GM21737 (cell line): ENCODE results near the gene GALNT5.
"Not testable (repeated sequence)": the region's sequence is repeated elsewhere in the genome, so short reads cannot be mapped to it uniquely, and the experiment has no call there.

Experiments
- ATAC-seq: cut with Tn5 transposase; IDR thresholded peaks from one replicate; pipeline ENCODE4 v1.9.1; 2021; ENCODE audit warnings: mild to moderate bottlenecking, moderate library complexity; ENCODE audit not compliant: unreplicated experiment

Gene GALNT5

DNA sequence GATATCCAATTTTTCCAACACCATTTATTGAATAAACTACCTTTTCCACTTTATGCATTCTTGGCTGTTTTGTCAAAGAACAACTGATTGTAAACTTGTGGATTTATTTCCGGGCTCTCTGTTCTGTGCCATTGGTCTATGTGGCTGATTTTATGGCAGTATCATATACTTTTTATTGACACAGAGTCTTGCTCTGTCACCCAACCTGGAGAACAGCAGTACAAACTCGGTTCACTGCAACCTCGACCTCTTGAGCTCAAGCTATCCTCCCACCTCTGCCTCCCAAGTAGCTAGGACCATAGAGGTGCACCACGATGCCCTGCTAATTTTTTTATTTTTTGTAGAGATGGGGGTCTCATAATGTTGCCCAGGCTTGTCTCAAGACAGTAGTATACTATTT is 6.7 kb upstream of the GALNT5 start:
- no peak for ATAC-seq

DNA sequence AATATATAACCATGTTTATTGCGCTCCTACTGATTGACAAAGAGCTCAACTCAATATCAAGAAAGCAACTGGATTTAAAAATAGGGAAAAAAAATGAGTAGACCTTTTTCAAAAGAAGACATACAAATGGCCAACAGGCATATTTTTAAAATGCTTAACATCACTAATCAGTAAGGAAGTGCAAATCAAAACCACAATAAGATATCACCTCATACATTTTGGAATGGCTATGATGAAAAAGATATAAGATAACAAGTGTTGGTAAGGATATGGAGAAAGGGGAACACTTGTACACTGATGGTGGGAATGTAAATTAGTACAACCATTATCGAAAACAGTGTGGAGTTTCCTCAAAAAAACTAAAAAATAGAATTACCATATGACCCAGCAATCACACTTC is 5.6 kb upstream of the GALNT5 start:
- ATAC-seq: no peak

DNA sequence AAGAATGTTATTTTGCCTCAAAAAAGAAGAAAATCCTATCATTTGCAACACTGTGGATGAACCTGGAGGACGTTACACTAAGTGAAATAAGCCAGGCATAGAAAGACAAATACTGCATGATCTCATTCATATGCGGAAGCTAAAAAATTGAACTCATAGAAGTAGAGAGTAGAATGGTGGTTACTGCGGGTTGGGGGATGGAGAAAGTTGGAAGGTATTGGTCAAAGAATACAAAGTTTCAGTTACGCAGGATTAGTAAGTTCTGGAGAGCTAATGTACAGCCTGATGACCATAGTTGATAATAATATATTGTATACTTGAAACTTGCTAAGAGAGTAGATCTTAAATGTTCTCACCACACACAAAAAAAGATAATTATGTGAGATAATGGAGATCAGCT is 5.0 kb upstream of the GALNT5 start:
- ATAC-seq: no peak

GRCh38 chr2:157254041-157254440 is 3.5 kb upstream of the GALNT5 start:
- no peak for ATAC-seq

DNA sequence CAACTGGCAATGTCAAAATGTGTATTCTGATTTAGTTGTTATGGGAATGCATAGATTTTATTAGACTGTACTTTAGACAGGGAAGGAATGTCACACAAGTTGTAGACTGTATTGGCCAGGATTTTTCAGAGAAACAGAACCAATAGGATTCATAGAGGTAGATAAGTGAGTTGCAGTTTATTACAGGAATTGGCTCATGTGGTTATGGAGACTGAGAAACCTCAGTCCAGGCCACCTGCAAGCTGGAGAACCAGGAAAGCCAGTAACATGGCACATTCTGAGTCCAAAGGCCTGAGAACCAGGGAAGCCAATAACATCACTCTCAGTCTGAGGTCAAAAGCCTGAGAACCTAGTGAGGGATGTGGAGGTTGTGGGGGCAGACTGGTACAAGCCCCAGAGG is 1.8 kb upstream of the GALNT5 start:
- no peak for ATAC-seq

DNA sequence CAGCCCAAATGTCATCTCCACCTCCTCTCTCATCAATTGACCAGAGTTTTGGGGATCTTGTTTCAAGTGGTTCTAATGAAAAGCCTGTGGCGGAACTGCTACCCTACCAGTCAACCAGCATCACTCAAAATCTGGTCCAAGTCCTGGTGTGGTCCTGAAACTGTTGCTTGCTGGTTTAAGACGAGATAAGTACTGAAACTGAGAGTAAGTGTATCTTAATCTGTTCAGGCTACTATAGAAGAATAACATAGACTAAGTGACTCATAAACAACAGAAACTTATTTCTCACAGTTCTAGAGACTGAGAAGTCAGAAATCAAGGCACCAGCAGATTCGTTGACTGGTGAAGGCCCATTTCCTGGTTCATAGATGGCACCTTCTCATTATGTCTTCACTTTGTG is 879 bp upstream of the GALNT5 start:
- peak; percentile 83 for ATAC-seq

- no peak for ATAC-seq
Observed at GRCh38 chr2:157258520-157259326, 1.2 kb downstream of the GALNT5 start.

DNA sequence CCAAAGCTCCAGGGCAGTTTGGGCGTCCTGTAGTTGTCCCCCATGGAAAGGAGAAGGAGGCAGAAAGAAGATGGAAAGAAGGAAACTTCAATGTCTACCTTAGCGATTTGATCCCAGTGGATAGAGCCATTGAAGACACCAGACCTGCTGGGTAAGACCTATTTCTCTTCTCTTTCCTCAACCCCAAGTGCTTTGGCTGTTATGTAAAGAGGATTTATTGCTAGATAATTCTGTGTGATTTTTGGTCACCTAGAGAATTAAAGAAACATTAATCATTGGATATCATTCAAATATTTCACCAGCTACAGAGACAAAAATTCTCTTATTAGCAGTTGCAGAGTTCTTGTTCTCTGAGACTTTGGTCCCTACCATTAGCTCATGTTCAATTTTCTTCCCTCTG is 1.9 kb downstream of the GALNT5 start:
- no peak for ATAC-seq

DNA sequence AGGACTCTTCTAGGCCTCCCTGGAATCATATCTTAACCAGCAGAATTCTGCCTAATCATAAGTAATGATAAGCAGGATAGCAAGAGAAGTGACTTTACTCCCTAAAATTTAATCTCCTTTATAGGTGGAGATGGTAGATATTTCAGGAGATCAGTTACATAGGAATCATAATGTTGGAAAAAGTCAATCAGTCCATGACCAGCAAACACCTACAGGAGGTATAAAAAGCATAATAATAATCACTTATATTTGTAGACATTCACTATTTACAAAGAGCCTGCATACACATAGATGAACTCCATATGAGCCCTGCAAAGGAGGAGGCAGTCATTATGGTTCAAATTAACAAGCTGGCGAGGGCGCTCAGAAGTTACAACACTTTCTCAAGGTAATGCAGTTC is 2.5 kb downstream of the GALNT5 start:
- ATAC-seq: no peak

DNA sequence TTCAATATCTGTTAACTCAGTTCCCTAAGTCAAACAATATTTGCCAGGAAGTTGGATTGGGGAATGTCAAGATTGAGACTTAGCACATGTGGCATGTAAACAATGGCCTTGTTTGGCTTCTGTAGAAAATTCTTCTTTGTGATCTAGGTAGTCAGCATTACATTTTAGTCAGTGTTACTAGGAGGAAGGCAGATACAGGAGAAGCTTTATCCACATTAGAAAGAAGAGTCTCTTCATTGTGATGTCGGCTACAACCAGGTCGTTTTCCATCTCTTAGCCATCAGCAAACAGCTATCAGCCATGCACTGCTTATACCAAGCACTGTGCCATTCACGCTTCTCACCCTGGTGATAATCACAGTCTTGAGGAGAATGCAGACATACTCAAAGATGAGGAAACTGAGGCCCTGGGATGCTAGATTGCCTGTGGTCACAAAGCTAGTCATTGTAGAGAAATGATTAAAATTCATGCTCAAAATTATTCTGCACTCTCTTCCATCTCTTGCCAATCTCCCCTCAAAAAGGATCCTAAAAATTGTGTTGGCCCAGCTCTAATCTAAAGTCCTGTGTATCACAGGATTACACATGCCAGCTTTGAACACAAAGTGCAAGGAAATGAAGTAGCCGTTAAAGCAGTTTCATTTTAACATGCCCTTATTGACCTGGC is 3.2 kb downstream of the GALNT5 start:
- no peak for ATAC-seq

- ATAC-seq: no peak
Observed at GRCh38 chr2:157261199-157261782, 3.8 kb downstream of the GALNT5 start.

- ATAC-seq: no peak
Observed at GRCh38 chr2:157262248-157262647, 4.7 kb downstream of the GALNT5 start.

GRCh38 chr2:157264099-157264498 is 6.6 kb downstream of the GALNT5 start:
- no peak for ATAC-seq

DNA sequence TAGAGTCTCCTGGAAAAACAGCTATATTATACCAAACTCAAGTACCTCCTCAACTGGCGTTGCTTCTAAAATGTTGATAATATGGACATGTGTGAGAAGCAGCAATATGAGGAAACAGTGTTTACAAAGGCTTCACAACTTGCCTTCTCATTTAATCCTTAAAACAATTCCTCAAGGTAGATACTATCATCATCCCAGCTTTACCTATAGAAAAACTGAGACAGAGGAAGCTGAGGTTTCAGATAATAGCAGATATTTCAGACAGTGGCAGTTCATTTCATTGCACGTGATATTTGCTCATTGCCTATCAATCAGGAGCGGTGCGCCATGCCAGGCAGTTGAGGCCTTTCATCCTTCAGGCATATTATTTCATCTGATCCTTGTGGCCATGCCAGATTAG is 8.3 kb downstream of the GALNT5 start:
- ATAC-seq: no peak

DNA sequence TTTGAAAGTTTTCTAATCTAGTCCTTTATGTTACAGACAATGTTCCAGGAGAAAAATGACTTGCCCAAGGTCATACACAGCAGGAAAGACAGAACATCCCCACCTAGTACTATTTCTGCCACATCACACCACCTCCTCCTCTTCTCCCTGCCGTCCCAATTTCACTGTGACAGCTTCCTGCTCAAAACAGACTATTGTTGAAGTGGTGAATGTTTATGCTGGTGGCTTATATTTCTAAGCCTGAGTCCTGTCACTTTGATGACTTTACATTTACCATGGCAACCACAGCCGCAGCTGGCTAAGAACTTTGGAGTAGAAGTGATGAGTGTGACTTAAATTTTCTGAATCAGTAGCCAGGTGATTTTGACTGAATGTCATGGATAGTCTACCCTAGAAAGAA is 10.0 kb downstream of the GALNT5 start:
- no peak for ATAC-seq

DNA sequence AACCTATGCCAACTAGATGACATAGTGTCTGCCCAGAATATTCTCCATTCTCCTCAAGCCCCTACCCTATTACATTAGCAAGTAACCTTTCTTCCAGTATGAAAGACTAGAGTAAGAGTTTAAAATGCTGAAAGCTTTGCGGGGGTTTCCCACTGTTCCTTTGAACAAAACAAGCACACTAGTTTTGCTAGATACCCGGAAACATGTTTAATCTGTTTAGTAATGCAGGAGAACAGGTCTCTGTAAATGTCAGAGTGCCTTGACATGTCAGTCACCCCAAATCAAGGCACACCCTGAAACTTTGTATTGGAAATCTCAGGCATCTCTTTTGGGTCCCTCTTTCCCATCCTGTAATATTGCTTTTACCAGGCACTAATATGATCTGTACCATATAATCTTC is 11.6 kb downstream of the GALNT5 start:
- ATAC-seq: no peak

DNA sequence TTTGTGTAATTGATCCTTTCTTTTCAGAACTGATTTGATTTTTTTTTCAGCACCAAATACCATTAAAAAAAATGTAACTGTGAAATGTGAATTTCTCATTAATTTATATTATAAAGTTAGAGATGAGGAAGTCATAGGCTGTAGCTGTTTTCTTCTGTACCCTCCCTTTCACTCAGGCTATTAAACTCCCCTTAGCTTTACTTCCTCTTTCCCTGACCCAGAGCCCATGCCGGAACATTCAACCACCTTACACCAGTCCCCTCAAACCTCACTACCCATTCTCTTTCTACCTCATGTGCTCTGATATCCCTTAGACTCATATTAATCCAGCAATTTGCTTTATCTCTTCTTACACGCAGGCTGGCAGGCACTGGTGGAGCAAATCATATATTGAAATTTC is 12.4 kb downstream of the GALNT5 start:
- no peak for ATAC-seq

- ATAC-seq: no peak
Observed at GRCh38 chr2:157271590-157272203, 14.2 kb downstream of the GALNT5 start.

GRCh38 chr2:157279311-157279710 is 21.8 kb downstream of the GALNT5 start:
- not testable (repeated sequence) for ATAC-seq

DNA sequence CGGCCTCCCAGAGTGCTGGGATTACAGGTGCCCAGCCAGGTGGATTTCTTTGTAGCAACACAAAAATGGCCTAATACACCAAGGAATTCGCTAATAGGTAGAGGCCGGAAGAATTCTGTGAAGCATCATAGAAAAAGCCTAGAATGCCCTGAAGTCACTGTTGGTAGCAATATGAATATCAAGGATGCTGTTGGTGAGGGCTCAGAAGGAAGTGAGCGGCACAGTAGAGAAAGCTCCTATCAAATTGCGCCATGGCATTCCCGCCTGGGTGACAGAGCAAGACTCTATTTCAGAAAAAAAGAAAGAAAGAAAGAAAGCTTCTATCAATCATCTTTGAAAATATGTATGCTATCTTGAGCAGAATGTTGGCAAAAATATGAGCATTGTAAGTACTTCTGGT is 23.8 kb downstream of the GALNT5 start:
- no peak for ATAC-seq

DNA sequence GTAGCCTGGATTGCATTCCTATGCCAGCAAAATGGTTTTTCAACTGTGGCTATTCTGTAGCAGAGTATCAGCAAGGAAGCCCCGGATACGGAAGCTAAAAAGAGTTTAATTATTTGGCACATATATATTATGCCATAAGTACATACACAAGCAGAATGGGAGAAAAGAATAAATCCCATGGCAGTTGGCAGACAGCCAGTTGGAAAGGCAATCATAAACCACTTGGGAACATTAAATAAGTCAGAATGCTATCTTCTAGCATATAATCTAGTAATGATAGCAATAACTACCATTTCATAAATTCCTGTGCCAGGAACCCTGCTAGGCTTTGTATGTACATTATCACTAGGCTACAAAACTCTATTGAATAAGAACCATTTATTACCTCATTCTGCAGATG is 26.0 kb downstream of the GALNT5 start:
- no peak for ATAC-seq

DNA sequence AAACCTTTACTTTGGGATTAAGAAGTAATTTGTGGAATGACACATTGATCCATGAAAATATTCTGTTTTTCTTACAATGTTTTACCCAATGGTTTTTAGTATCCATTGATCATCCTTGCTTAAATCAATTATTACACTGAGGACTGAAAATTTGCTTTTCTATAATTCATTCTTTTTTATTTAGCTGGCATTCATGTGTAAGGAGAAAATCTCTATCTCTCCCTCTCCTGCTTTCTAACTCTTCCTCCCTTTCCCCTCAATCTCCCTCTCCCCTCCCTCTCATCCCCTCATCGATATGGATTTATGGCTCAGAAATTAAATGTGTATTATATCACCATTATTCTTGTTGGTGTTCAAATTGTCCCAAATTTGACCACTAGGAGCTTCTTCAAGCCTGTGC is 29.7 kb downstream of the GALNT5 start:
- ATAC-seq: no peak
